Stimulated activated effector memory CD8-positive, alpha-beta T cell treated with anti-CD3 and anti-CD28 coated beads, Interleukin-12 subunit alpha, Interleukin-12 subunit beta, amount 100 ng/mL, for 72 hours (primary cell): Measurements from ENCODE around the gene KCTD16.

ENCODE experiments used
- ATAC-seq: fragments of 150-1000 bp; cut with Tn5 transposase; 2 replicates; pipeline ENCODE4 v1.10.0; 2021
- DNase-seq, 2 donors: peaks; one replicate each; pipeline ENCODE4 v3.0.0; 2021 to 2022; ENCODE audit warnings: low spot score in 2 of 2
- H3K27ac Mint-ChIP-seq: one replicate; pipeline ENCODE4 v1.8.0; 2022; ENCODE audit warnings: mild to moderate bottlenecking, mixed read lengths
- H3K36me3 Mint-ChIP-seq: one replicate; pipeline ENCODE4 v1.8.0; 2022; ENCODE audit warnings: mild to moderate bottlenecking, mixed read lengths
- H3K4me1 Mint-ChIP-seq: one replicate; pipeline ENCODE4 v1.8.0; 2022; ENCODE audit warnings: mixed read lengths
- H3K4me3 Mint-ChIP-seq: one replicate; pipeline ENCODE4 v1.8.0; 2022; ENCODE audit warnings: mild to moderate bottlenecking, mixed read lengths
- H3K9me3 Mint-ChIP-seq: one replicate; pipeline ENCODE4 v1.8.0; 2022; ENCODE audit warnings: mixed read lengths

Gene KCTD16

GRCh38 chr5:144170276-144171024 lies at the start of gene KCTD16, which contains the start of gene YIPF5:
KCTD16 (plus strand) TSS chr5:144170873.
YIPF5 (minus strand) TSS chr5:144170659; CDS start chr5:144169955, 704 bp downstream.
- H3K27ac Mint-ChIP-seq: peak within 1 kb of the TSS; percentile 96
- H3K36me3 Mint-ChIP-seq: peaks cover 57% of the 10 kb centered on the region
- ATAC-seq: peak; percentile 99
- DNase-seq: peak; percentile 94 to 99
- no peaks in the 10 kb centered on the region for H3K9me3 Mint-ChIP-seq
- H3K4me3 Mint-ChIP-seq: peak within 1 kb of the TSS; percentile 87
- peaks cover 28% of the 10 kb centered on the region for H3K4me1 Mint-ChIP-seq

- no peak for DNase-seq
Observed at GRCh38 chr5:144121577-144121976, 49.1 kb upstream of the KCTD16 start.

GRCh38 chr5:144122081-144122480 lies 48.6 kb upstream of the KCTD16 start:
- Mint-ChIP-seq H3K9me3 (peaks cover 3% of the 10 kb centered on the region), H3K4me3 (no peak overlapping the region), H3K36me3 (no peaks in the 10 kb centered on the region), H3K27ac (no peak overlapping the region), H3K4me1 (no peaks in the 10 kb centered on the region)
- DNase-seq (no peak), ATAC-seq (no peak)

More at GRCh38 chr5:144121577-144121976, 49.1 kb upstream of the KCTD16 start:
- ATAC-seq: no peak
- Mint-ChIP-seq H3K36me3 (no peaks in the 10 kb centered on the region), H3K9me3 (peaks cover 3% of the 10 kb centered on the region), H3K4me3 (no peak overlapping the region), H3K27ac (no peak overlapping the region), H3K4me1 (no peaks in the 10 kb centered on the region)

GRCh38 chr5:144122641-144123040 lies 48.0 kb upstream of the KCTD16 start:
- DNase-seq (no peak), ATAC-seq (no peak)
- Mint-ChIP-seq H3K4me1 (no peaks in the 10 kb centered on the region), H3K36me3 (no peaks in the 10 kb centered on the region), H3K4me3 (no peak overlapping the region), H3K27ac (no peak overlapping the region), H3K9me3 (peaks cover 3% of the 10 kb centered on the region)

GRCh38 chr5:144125163-144125726 lies 45.4 kb upstream of the KCTD16 start:
- no peak for ATAC-seq
- H3K27ac Mint-ChIP-seq: no peak overlapping the region
- no peaks in the 10 kb centered on the region for H3K36me3 Mint-ChIP-seq
- H3K4me3 Mint-ChIP-seq: no peak overlapping the region
- peaks cover under 1% of the 10 kb centered on the region for H3K9me3 Mint-ChIP-seq
- DNase-seq: no peak
- no peaks in the 10 kb centered on the region for H3K4me1 Mint-ChIP-seq

GRCh38 chr5:144126707-144127106 lies 44.0 kb upstream of the KCTD16 start:
- Mint-ChIP-seq H3K27ac (no peak overlapping the region), H3K36me3 (no peaks in the 10 kb centered on the region), H3K4me3 (no peak overlapping the region), H3K4me1 (no peaks in the 10 kb centered on the region), H3K9me3 (no peaks in the 10 kb centered on the region)
- DNase-seq: no peak
- no peak for ATAC-seq

GRCh38 chr5:144128844-144129243 lies 41.8 kb upstream of the KCTD16 start:
- ATAC-seq (no peak), DNase-seq (no peak)
- Mint-ChIP-seq H3K4me3 (no peak overlapping the region), H3K36me3 (no peaks in the 10 kb centered on the region), H3K9me3 (no peaks in the 10 kb centered on the region), H3K4me1 (no peaks in the 10 kb centered on the region), H3K27ac (no peak overlapping the region)

- Mint-ChIP-seq H3K9me3 (no peaks in the 10 kb centered on the region), H3K27ac (no peak overlapping the region), H3K4me3 (no peak overlapping the region), H3K36me3 (no peaks in the 10 kb centered on the region), H3K4me1 (no peaks in the 10 kb centered on the region)
- ATAC-seq: no peak
- no peak for DNase-seq
Observed at GRCh38 chr5:144130306-144130705, 40.4 kb upstream of the KCTD16 start.

GRCh38 chr5:144131261-144131660 lies 39.4 kb upstream of the KCTD16 start:
- ATAC-seq (no peak), DNase-seq (no peak)
- no peaks in the 10 kb centered on the region for H3K36me3 Mint-ChIP-seq
- H3K4me1 Mint-ChIP-seq: no peaks in the 10 kb centered on the region
- H3K4me3 Mint-ChIP-seq: no peak overlapping the region
- no peaks in the 10 kb centered on the region for H3K9me3 Mint-ChIP-seq
- no peak overlapping the region for H3K27ac Mint-ChIP-seq

- Mint-ChIP-seq H3K4me3 (no peak overlapping the region), H3K36me3 (no peaks in the 10 kb centered on the region), H3K27ac (no peak overlapping the region), H3K4me1 (no peaks in the 10 kb centered on the region), H3K9me3 (no peaks in the 10 kb centered on the region)
- ATAC-seq (no peak), DNase-seq (no peak)
Observed at GRCh38 chr5:144133050-144133633, 37.5 kb upstream of the KCTD16 start.

GRCh38 chr5:144134194-144134826 lies 36.4 kb upstream of the KCTD16 start:
- no peaks in the 10 kb centered on the region for H3K36me3 Mint-ChIP-seq
- no peak for DNase-seq
- H3K27ac Mint-ChIP-seq: no peak overlapping the region
- H3K4me3 Mint-ChIP-seq: no peak overlapping the region
- no peaks in the 10 kb centered on the region for H3K4me1 Mint-ChIP-seq
- no peak for ATAC-seq
- H3K9me3 Mint-ChIP-seq: no peaks in the 10 kb centered on the region

GRCh38 chr5:144135113-144135762 lies 35.4 kb upstream of the KCTD16 start:
- DNase-seq: no peak
- no peak overlapping the region for H3K4me3 Mint-ChIP-seq
- no peak for ATAC-seq
- H3K9me3 Mint-ChIP-seq: no peaks in the 10 kb centered on the region
- H3K27ac Mint-ChIP-seq: no peak overlapping the region
- no peaks in the 10 kb centered on the region for H3K36me3 Mint-ChIP-seq
- no peaks in the 10 kb centered on the region for H3K4me1 Mint-ChIP-seq

- Mint-ChIP-seq H3K9me3 (no peaks in the 10 kb centered on the region), H3K27ac (no peak overlapping the region), H3K4me3 (no peak overlapping the region), H3K36me3 (no peaks in the 10 kb centered on the region), H3K4me1 (peaks cover 8% of the 10 kb centered on the region)
- DNase-seq: no peak
- no peak for ATAC-seq
Observed at GRCh38 chr5:144139586-144139985, 31.1 kb upstream of the KCTD16 start.

- H3K9me3 Mint-ChIP-seq: no peaks in the 10 kb centered on the region
- DNase-seq: no peak
- H3K4me3 Mint-ChIP-seq: no peak overlapping the region
- ATAC-seq: no peak
- no peaks in the 10 kb centered on the region for H3K36me3 Mint-ChIP-seq
- peaks cover 8% of the 10 kb centered on the region for H3K4me1 Mint-ChIP-seq
- H3K27ac Mint-ChIP-seq: peak overlapping the region; percentile 35
Observed at GRCh38 chr5:144141585-144141984, 29.1 kb upstream of the KCTD16 start.

- no peak for DNase-seq
- Mint-ChIP-seq H3K27ac (peak overlapping the region; percentile 35), H3K9me3 (no peaks in the 10 kb centered on the region), H3K4me3 (no peak overlapping the region), H3K4me1 (peaks cover 8% of the 10 kb centered on the region), H3K36me3 (no peaks in the 10 kb centered on the region)
- peak; percentile 78 for ATAC-seq
Observed at GRCh38 chr5:144142139-144142823, 28.4 kb upstream of the KCTD16 start.
